ENCODE measurements around the gene HAS3.
"Not testable (repeated sequence)": the region's sequence is repeated elsewhere in the genome, so short reads cannot be mapped to it uniquely, and the experiment has no call there.

Gene HAS3

GRCh38 chr16:69149621-69150020 lies 44.2 kb downstream of the HAS3 start:
- DNase-seq (ENCODE audit: low spot score), result not testable (repeated sequence)

- peak; percentile 72 for DNase-seq (ENCODE audit: low spot score)
Measured at GRCh38 chr16:69150146-69150865, 44.9 kb downstream of the HAS3 start.

DNA sequence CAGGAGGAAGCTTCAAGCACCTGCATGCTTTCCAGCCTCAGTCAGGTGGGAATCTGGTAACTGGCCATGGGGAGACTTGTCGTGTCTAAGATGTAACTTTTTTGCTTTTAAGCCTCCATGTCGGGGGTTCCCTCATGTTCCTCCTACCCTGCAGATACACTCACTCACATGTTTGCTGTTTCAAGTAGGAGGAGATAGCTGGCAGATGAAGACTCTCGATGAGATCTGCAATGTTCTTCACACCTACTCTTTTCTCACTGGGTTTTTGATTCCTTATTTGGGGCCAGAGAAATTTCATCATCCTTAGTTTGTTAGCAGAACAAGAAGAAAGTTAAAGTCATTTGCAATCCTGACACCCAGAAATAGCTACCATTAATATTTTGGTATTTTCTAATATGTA lies 51.7 kb downstream of the HAS3 start:
- DNase-seq (ENCODE audit: low spot score), result no peak

GRCh38 chr16:69160192-69160591 lies 54.7 kb downstream of the HAS3 start:
- no peak for DNase-seq (ENCODE audit: low spot score)

- no peak for DNase-seq (ENCODE audit: low spot score)
Measured at GRCh38 chr16:69165584-69165983, 60.1 kb downstream of the HAS3 start.

- DNase-seq (ENCODE audit: low spot score), result no peak
Measured at GRCh38 chr16:69166221-69166833, 60.9 kb downstream of the HAS3 start.

DNA sequence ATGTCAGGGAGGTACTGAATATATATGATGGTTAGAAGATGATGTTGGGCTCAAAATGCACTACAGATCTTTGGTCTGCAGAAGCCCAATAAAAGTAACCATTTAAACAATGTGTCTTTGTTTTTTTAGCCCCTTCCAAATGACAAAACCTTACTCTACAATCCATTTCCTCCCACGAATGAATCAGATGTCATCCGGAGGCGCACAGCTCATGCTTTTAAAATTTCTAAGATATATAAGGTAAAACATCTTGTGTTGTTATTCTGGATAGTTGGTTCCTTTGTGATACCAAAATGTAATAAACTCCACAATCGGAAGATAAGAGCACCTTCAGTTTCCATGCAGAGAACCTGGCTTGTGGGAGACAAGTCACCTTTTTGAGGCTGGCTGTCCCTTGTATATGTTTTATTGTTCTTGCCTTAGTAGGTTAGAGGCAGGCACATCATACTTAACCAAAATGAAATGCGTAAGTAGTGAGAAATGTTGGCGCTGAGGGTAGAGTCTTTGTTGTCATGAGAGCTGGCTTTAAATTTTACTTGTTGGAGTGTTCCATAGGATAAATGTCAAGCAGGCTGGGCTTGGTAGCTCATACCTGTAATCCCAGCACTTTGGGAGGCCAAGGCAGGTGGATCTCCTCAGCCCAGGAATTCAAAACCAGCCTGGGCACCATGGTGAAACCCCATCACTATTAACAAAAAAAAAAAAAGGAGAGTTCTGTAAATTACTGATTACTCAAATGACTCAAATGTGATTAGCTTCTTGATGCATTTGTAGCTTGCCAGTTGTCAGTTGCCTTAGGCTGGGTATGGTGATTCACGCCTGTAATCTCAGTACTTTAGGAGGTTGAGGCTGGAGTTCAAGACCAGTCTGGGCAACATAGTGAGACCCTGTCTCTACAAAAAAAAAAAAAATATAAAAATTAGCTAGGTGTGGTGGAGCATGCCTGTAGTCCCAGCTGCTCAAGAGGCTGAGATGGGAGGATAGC lies 61.8 kb downstream of the HAS3 start:
- DNase-seq (ENCODE audit: low spot score), result no peak

All from hematopoietic multipotent progenitor cell treated with erythropoietin and hydrocortisone succinate and interleukin-3 and kit ligand, for 17 days (in vitro differentiated cells).